ENCODE measurements around the gene LPAR1. TPM values are rescaled to one million over a fixed set of nuclear protein-coding genes. Genes with fewer than 3 reads are reported as not detected.

The LPAR1 gene
- total and polyA plus RNA-seq, 10 of the 15 experiments (the other 5 are each of a cell fraction or from before 2014, with no cell fraction given) = 3.3 to 12.9 (median 8.4) TPM

DNA sequence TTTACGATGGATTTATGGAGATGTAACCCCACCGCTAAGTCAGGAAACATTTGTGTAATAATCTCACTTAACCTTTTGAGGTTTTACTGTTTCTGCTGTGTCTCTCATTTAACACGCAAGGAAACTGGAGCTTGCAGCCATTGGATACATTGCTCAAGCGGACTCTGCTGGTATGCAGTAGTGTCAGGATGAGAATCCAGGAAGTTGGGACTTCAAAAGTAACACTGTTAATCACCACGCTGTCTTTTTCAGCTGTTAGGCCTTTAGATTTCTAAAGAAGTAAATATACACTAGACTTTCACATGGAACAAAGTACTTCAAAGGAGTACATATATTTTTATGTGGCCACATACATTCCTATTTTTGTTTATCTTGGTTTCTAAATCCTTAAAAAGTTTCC, 114.7 kb downstream of the LPAR1 start:
- in situ Hi-C loops (cut with MboI) (no loop called here), intact Hi-C loops (cut with micrococcal nuclease; ENCODE audit: unreplicated experiment) (no loop called here)
- Histone ChIP-seq H3K36me3 (ENCODE audit: control insufficient read depth in 2 of 2, insufficient read depth in 2 of 2, low read length in 1 of 2) (no peaks in the 10 kb centered on the region), H3K4me3 (no peak overlapping the region), H3K4me1 (ENCODE audit: control insufficient read depth, insufficient read depth, low read length) (no peaks in the 10 kb centered on the region), H3K9ac (ENCODE audit: control insufficient read depth, insufficient read depth, low read length) (no peak overlapping the region), H3K27me3 (replicated peaks in 1 of 2; ENCODE audit: control insufficient read depth in 2 of 2, insufficient read depth in 2 of 2, low read length in 1 of 2) (no peaks in the 10 kb centered on the region), H3K4me2 (ENCODE audit: control insufficient read depth, insufficient read depth) (no peak overlapping the region), H3K27ac (ENCODE audit: control insufficient read depth, insufficient read depth) (no peak overlapping the region), H2AFZ (ENCODE audit: control insufficient read depth, low read depth, low read length) (no peak overlapping the region; the same call in 1 of the 2 replicates), H4K20me1 (ENCODE audit: control insufficient read depth, insufficient read depth) (no peaks in the 10 kb centered on the region), H3K9me3 (replicated peaks; ENCODE audit: control insufficient read depth, insufficient read depth, low read length) (peaks cover 1% of the 10 kb centered on the region; the same call in 1 of the 3 replicates), H3K79me2 (ENCODE audit: control insufficient read depth, insufficient read depth, low read length) (no peaks in the 10 kb centered on the region)
- FAIRE-seq (no peak), ATAC-seq (no peak), DNase-seq (ENCODE audit: low read depth, low spot score) (no peak)
- ChIA-PET CTCF (interaction anchor here (1.8 kb wide), 1 partner anchor 9 kb away, joined by 6 read pairs; no protein-coding TSS in a partner anchor), POLR2A (no interaction called here), SMC1A (ENCODE audit: uncharacterized antibody, unreplicated experiment) (interaction anchor here (1.8 to 2.3 kb wide), 3 partner anchors 10 to 13 kb away, joined by 4 to 8 read pairs (median 7); no protein-coding TSS in a partner anchor), RAD21 (ENCODE audit: unreplicated experiment) (no interaction called here)
- WGBS (ENCODE audit: insufficient coverage, insufficient replicate concordance, low lambda C conversion rate, missing lambda C conversion rate) = 52% methylated on average over 5 of the region's 5 CpGs
- TF ChIP-seq EZH2 (IDR thresholded peaks at IDR 0.05; ENCODE audit: borderline replicate concordance, control insufficient read depth, low read depth, low read length) = no peak
- TF ChIP-seq SREBF1 (IDR thresholded peaks at IDR 0.05; ENCODE audit: low read length) = no peak
- TF ChIP-seq SMC3 (IDR thresholded peaks at IDR 0.05; ENCODE audit: borderline replicate concordance, low read length) = no peak
- TF ChIP-seq CBFB (IDR thresholded peaks at IDR 0.05; ENCODE audit: low read depth) = no peak
- TF ChIP-seq GABPA (IDR thresholded peaks at IDR 0.05; ENCODE audit: low read depth) = no peak
- TF ChIP-seq ZNF207 (IDR thresholded peaks at IDR 0.05; ENCODE audit: borderline replicate concordance) = no peak
- TF ChIP-seq POLR2A (IDR thresholded peaks at IDR 0.05; ENCODE audit: low read depth, low read length) = no peak
- TF ChIP-seq SIX5 (IDR thresholded peaks at IDR 0.05; ENCODE audit: low read depth, low read length, severe bottlenecking) = no peak
- TF ChIP-seq RELA (IDR thresholded peaks at IDR 0.05; ENCODE audit: borderline replicate concordance, partially characterized antibody) = no peak
- TF ChIP-seq POU2F2 (IDR thresholded peaks at IDR 0.05; ENCODE audit: borderline replicate concordance, low read depth, low read length) = no peak
- no peak for TF ChIP-seq YY1 (IDR thresholded peaks at IDR 0.05; ENCODE audit: low read depth, low read length)
- no peak for TF ChIP-seq FOXM1 (IDR thresholded peaks at IDR 0.05; ENCODE audit: low read depth, low read length)
- no peak for TF ChIP-seq MTA2 (IDR thresholded peaks at IDR 0.05; ENCODE audit: low read depth)
- no peak for TF ChIP-seq CHD1 (IDR thresholded peaks at IDR 0.05; ENCODE audit: low read depth, low read length)
- no peak for TF ChIP-seq MEF2A (IDR thresholded peaks at IDR 0.05; ENCODE audit: insufficient read depth, low read depth, low read length)
- TF ChIP-seq RB1 (IDR thresholded peaks at IDR 0.05; ENCODE audit: borderline replicate concordance) = no peak
- TF ChIP-seq CREB1 (IDR thresholded peaks at IDR 0.05; ENCODE audit: low read depth) = no peak
- no TSS peak for BruUV-seq (replicated peaks)

All from GM12878 (cell line).